ENCODE measurements around the gene SLC9A1. TPM values are rescaled to one million over a fixed set of nuclear protein-coding genes. Genes with fewer than 3 reads are reported as not detected.

SLC9A1 gene
- total and polyA plus RNA-seq, 10 of the 15 experiments (the other 5 are each of a cell fraction or from before 2014, with no cell fraction given): 0.87 to 21.4 (median 4.3) TPM

GRCh38 chr1:27099587-27100334, 55.2 kb downstream of the SLC9A1 start:
- Histone ChIP-seq H3K36me3 (ENCODE audit: control insufficient read depth in 2 of 2, insufficient read depth in 2 of 2, low read length in 1 of 2) (peaks cover 1 to 2% of the 10 kb centered on the region in 2 experiments; a peak in 2 of 4 replicates), H2AFZ (ENCODE audit: control insufficient read depth, low read depth, low read length) (peak overlapping the region; percentile 39), H3K4me2 (ENCODE audit: control insufficient read depth, insufficient read depth) (0 out of 2 replicates have a peak overlapping the region, but pooled peaks have one; percentile 25), H3K27me3 (replicated peaks in 1 of 2; ENCODE audit: control insufficient read depth in 2 of 2, insufficient read depth in 2 of 2, low read length in 1 of 2) (no peaks in the 10 kb centered on the region), H3K79me2 (ENCODE audit: control insufficient read depth, insufficient read depth, low read length) (no peaks in the 10 kb centered on the region), H3K4me3 (no peak overlapping the region), H3K4me1 (ENCODE audit: control insufficient read depth, insufficient read depth, low read length) (peaks cover 14% of the 10 kb centered on the region), H3K9ac (ENCODE audit: control insufficient read depth, insufficient read depth, low read length) (peak overlapping the region; percentile 27; the same call in 1 of the 2 replicates), H3K9me3 (replicated peaks; ENCODE audit: control insufficient read depth, insufficient read depth, low read length) (no peaks in the 10 kb centered on the region), H4K20me1 (ENCODE audit: control insufficient read depth, insufficient read depth) (no peaks in the 10 kb centered on the region), H3K27ac (ENCODE audit: control insufficient read depth, insufficient read depth) (peak overlapping the region; percentile 55; the same call in 1 of the 2 replicates)
- in situ Hi-C loops (cut with MboI): loop anchor here (5.0 kb wide), 4 partner anchors 52 to 293 kb away; partner anchors contain the start of gene GPR3
- ATAC-seq (peak; percentile 84), DNase-seq (ENCODE audit: low read depth, low spot score) (no peak), FAIRE-seq (no peak)
- WGBS (ENCODE audit: insufficient coverage, insufficient replicate concordance, low lambda C conversion rate, missing lambda C conversion rate): 18% methylated on average over 11 of the region's 15 CpGs
- RAD21 ChIA-PET (ENCODE audit: unreplicated experiment): interaction anchor here (0.5 to 12.7 kb wide), 23 partner anchors 12 to 603 kb away, joined by 3 to 224 read pairs (median 6); partner anchors contain the start of genes SLC9A1 and TRNP1
- CTCF ChIA-PET: interaction anchor here (0.6 to 16.9 kb wide), 20 partner anchors 12 to 496 kb away, joined by 3 to 577 read pairs (median 4); partner anchors contain the start of genes SLC9A1 and TRNP1
- POLR2A ChIA-PET: interaction anchor here (0.6 to 1.9 kb wide), 9 partner anchors 12 to 186 kb away, joined by 3 to 7 read pairs (median 4); partner anchors contain the start of gene SLC9A1
- BruUV-seq (replicated peaks): no TSS peak
- SMC1A ChIA-PET (ENCODE audit: uncharacterized antibody, unreplicated experiment): interaction anchor here (0.6 to 6.4 kb wide), 19 partner anchors 12 to 265 kb away, joined by 3 to 176 read pairs (median 4); partner anchors contain the start of gene SLC9A1
- intact Hi-C loops (cut with micrococcal nuclease; ENCODE audit: unreplicated experiment): no loop called here
- no peak for TF ChIP-seq POU2F2 (IDR thresholded peaks at IDR 0.05; ENCODE audit: borderline replicate concordance, low read depth, low read length)
- TF ChIP-seq NBN (IDR thresholded peaks at IDR 0.05): 0 out of 2 replicates have a peak, but pooled peaks have one; percentile 29
- 0 out of 2 replicates have a peak, but pooled peaks have one; percentile 13 for TF ChIP-seq ZSCAN29 (IDR thresholded peaks at IDR 0.05)
- 0 out of 2 replicates have a peak, but pooled peaks have one; percentile 6 for TF ChIP-seq SMARCA5 (IDR thresholded peaks at IDR 0.05)
- TF ChIP-seq, protein P1, sequence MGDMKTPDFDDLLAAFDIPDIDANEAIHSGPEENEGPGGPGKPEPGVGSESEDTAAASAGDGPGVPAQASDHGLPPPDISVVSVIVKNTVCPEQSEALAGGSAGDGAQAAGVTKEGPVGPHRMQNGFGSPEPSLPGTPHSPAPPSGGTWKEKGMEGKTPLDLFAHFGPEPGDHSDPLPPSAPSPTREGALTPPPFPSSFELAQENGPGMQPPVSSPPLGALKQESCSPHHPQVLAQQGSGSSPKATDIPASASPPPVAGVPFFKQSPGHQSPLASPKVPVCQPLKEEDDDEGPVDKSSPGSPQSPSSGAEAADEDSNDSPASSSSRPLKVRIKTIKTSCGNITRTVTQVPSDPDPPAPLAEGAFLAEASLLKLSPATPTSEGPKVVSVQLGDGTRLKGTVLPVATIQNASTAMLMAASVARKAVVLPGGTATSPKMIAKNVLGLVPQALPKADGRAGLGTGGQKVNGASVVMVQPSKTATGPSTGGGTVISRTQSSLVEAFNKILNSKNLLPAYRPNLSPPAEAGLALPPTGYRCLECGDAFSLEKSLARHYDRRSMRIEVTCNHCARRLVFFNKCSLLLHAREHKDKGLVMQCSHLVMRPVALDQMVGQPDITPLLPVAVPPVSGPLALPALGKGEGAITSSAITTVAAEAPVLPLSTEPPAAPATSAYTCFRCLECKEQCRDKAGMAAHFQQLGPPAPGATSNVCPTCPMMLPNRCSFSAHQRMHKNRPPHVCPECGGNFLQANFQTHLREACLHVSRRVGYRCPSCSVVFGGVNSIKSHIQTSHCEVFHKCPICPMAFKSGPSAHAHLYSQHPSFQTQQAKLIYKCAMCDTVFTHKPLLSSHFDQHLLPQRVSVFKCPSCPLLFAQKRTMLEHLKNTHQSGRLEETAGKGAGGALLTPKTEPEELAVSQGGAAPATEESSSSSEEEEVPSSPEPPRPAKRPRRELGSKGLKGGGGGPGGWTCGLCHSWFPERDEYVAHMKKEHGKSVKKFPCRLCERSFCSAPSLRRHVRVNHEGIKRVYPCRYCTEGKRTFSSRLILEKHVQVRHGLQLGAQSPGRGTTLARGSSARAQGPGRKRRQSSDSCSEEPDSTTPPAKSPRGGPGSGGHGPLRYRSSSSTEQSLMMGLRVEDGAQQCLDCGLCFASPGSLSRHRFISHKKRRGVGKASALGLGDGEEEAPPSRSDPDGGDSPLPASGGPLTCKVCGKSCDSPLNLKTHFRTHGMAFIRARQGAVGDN (IDR thresholded peaks at IDR 0.05): peak; percentile 53
- TF ChIP-seq BRCA1 (IDR thresholded peaks at IDR 0.05; ENCODE audit: low read depth, low read length): no peak
- peak; percentile 19; the same call in 1 of the 2 replicates for TF ChIP-seq BACH1 (IDR thresholded peaks at IDR 0.05; ENCODE audit: borderline replicate concordance)
- TF ChIP-seq RFX5 (IDR thresholded peaks at IDR 0.05; ENCODE audit: low read depth, low read length): peak; percentile 83
- 0 out of 2 replicates have a peak, but pooled peaks have one; percentile 51 for TF ChIP-seq CREB1 (IDR thresholded peaks at IDR 0.05; ENCODE audit: low read depth)
- TF ChIP-seq PKNOX1 (IDR thresholded peaks at IDR 0.05): peak; percentile 48; the same call in 1 of the 2 replicates
- no peak for TF ChIP-seq ZBED1 (IDR thresholded peaks at IDR 0.05; ENCODE audit: borderline replicate concordance)
- TF ChIP-seq ATF7 (IDR thresholded peaks at IDR 0.05; ENCODE audit: low read depth): peak; percentile 36; the same call in 1 of the 2 replicates
- TF ChIP-seq PRDM15 (CRISPR knock-in tag; IDR thresholded peaks at IDR 0.05): no peak
- TF ChIP-seq CREM (IDR thresholded peaks at IDR 0.05; ENCODE audit: low read depth): peak; percentile 80

All from GM12878 (cell line).